ENCODE data around the gene CD226. TPM values are rescaled to one million over a fixed set of nuclear protein-coding genes. Genes with fewer than 3 reads are reported as not detected.

The CD226 gene
- total RNA-seq, 6 donors from 2014 or later, result 3.3 to 26.5 (median 5.5) TPM

- DNase-seq (no peak), ATAC-seq (ENCODE audit: low FRiP score in 2 of 2) (no peak)
- Histone ChIP-seq H3K27me3 (no peaks in the 10 kb centered on the region), H3K27ac (no peak overlapping the region), H3K9me3 (no peaks in the 10 kb centered on the region), H3K36me3 (no peaks in the 10 kb centered on the region), H3K4me1 (no peaks in the 10 kb centered on the region), H3K4me3 (no peak overlapping the region)
- TF ChIP-seq CTCF (IDR thresholded peaks at IDR 0.05), result no peak
- TF ChIP-seq POLR2A (IDR thresholded peaks at IDR 0.05), result no peak
- no peak for TF ChIP-seq POLR2AphosphoS5 (IDR thresholded peaks at IDR 0.05)
- TF ChIP-seq EP300 (IDR thresholded peaks at IDR 0.05), result no peak
- WGBS, 2 donors, result 62 to 80% methylated on average over 11 of the region's 11 CpGs
Observed at GRCh38 chr18:69898241-69898861, 49.3 kb downstream of the CD226 start.

- WGBS, 2 donors, result 65 to 83% methylated on average over 7 of the region's 7 CpGs
- TF ChIP-seq CTCF (IDR thresholded peaks at IDR 0.05) (no peak), EP300 (IDR thresholded peaks at IDR 0.05) (no peak), POLR2A (IDR thresholded peaks at IDR 0.05) (no peak), POLR2AphosphoS5 (IDR thresholded peaks at IDR 0.05) (no peak)
- DNase-seq, result no peak
- Histone ChIP-seq H3K27me3 (no peaks in the 10 kb centered on the region), H3K4me1 (no peaks in the 10 kb centered on the region), H3K36me3 (no peaks in the 10 kb centered on the region), H3K27ac (no peak overlapping the region), H3K4me3 (no peak overlapping the region), H3K9me3 (no peaks in the 10 kb centered on the region)
- no peak for ATAC-seq (ENCODE audit: low FRiP score in 2 of 2)
Observed at GRCh38 chr18:69897397-69898108, 50.1 kb downstream of the CD226 start.

GRCh38 chr18:69895066-69896047 is 52.3 kb downstream of the CD226 start:
- H3K27ac ChIP-seq, result no peak overlapping the region
- TF ChIP-seq POLR2AphosphoS5 (IDR thresholded peaks at IDR 0.05), result no peak
- TF ChIP-seq CTCF (IDR thresholded peaks at IDR 0.05), result no peak
- TF ChIP-seq EP300 (IDR thresholded peaks at IDR 0.05), result no peak
- TF ChIP-seq POLR2A (IDR thresholded peaks at IDR 0.05), result no peak
- H3K4me3 ChIP-seq, result no peak overlapping the region
- DNase-seq (no peak), ATAC-seq (ENCODE audit: low FRiP score in 2 of 2) (no peak)
- H3K27me3 ChIP-seq, result no peaks in the 10 kb centered on the region
- WGBS, 2 donors, result 84 to 89% methylated on average over 17 to 19 of the region's 19 CpGs
- no peaks in the 10 kb centered on the region for H3K36me3 ChIP-seq
- no peaks in the 10 kb centered on the region for H3K9me3 ChIP-seq
- H3K4me1 ChIP-seq, result no peaks in the 10 kb centered on the region

GRCh38 chr18:69894467-69894866 is 53.2 kb downstream of the CD226 start:
- Histone ChIP-seq H3K27me3 (no peaks in the 10 kb centered on the region), H3K27ac (no peak overlapping the region), H3K4me1 (no peaks in the 10 kb centered on the region), H3K9me3 (no peaks in the 10 kb centered on the region), H3K36me3 (no peaks in the 10 kb centered on the region), H3K4me3 (no peak overlapping the region)
- 82 to 95% methylated on average over 2 of the region's 2 CpGs for WGBS, 2 donors
- no peak for DNase-seq
- TF ChIP-seq EP300 (IDR thresholded peaks at IDR 0.05), result no peak
- ATAC-seq (ENCODE audit: low FRiP score in 2 of 2), result no peak

GRCh38 chr18:69890558-69890957 is 57.1 kb downstream of the CD226 start:
- Histone ChIP-seq H3K9me3 (no peaks in the 10 kb centered on the region), H3K27ac (no peak overlapping the region), H3K4me1 (no peaks in the 10 kb centered on the region), H3K36me3 (no peaks in the 10 kb centered on the region), H3K27me3 (no peaks in the 10 kb centered on the region), H3K4me3 (no peak overlapping the region)
- no peak for DNase-seq
- 90 to 92% methylated on average over 1 of the region's 1 CpG for WGBS, 2 donors
- TF ChIP-seq EP300 (IDR thresholded peaks at IDR 0.05) (no peak), POLR2AphosphoS5 (IDR thresholded peaks at IDR 0.05) (no peak), CTCF (IDR thresholded peaks at IDR 0.05) (no peak), POLR2A (IDR thresholded peaks at IDR 0.05) (no peak)
- no peak for ATAC-seq (ENCODE audit: low FRiP score in 2 of 2)
